IgD-negative memory B cell (primary cell): Measurements from ENCODE around the gene MARK3. TPM values are rescaled to one million over a fixed set of nuclear protein-coding genes. Genes with fewer than 3 reads are reported as not detected.

Source experiments
- H3K27ac Mint-ChIP-seq, 3 donors: one replicate each; pipeline ENCODE4 v1.8.0; 2020 to 2022; ENCODE audit warnings: mild to moderate bottlenecking in 3 of 3, mixed read lengths in 3 of 3, moderate library complexity in 1 of 3
- H3K27me3 Mint-ChIP-seq: one replicate; pipeline ENCODE4 v1.8.0; 2021; ENCODE audit warnings: mixed read lengths
- H3K36me3 Mint-ChIP-seq: one replicate; pipeline ENCODE4 v1.8.0; 2020; ENCODE audit warnings: mild to moderate bottlenecking, mixed read lengths
- H3K4me1 Mint-ChIP-seq, 3 donors: one replicate each; pipeline ENCODE4 v1.8.0; 2020 to 2022; ENCODE audit warnings: mixed read lengths in 3 of 3, mild to moderate bottlenecking in 1 of 3
- H3K4me3 Mint-ChIP-seq, 4 donors: one replicate each; pipeline ENCODE4 v1.8.0; 2020 to 2022; ENCODE audit warnings: mild to moderate bottlenecking in 4 of 4, mixed read lengths in 4 of 4, moderate library complexity in 3 of 4
- H3K9me3 Mint-ChIP-seq, 3 donors: one replicate each; pipeline ENCODE4 v1.8.0; 2020 to 2021; ENCODE audit warnings: mixed read lengths in 3 of 3, mild to moderate bottlenecking in 1 of 3
- polyA plus RNA-seq: library from polyadenylated mRNA; unstranded; fragments of 300-500 nt; fragmentation: Illumina TruSeq; gene quantifications from one replicate; pipeline ENCODE4 v1.2.3, GENCODE V29; 2021

MARK3 gene
- polyA plus RNA-seq, 1 donor from 2014 or later = 40.3 TPM

DNA sequence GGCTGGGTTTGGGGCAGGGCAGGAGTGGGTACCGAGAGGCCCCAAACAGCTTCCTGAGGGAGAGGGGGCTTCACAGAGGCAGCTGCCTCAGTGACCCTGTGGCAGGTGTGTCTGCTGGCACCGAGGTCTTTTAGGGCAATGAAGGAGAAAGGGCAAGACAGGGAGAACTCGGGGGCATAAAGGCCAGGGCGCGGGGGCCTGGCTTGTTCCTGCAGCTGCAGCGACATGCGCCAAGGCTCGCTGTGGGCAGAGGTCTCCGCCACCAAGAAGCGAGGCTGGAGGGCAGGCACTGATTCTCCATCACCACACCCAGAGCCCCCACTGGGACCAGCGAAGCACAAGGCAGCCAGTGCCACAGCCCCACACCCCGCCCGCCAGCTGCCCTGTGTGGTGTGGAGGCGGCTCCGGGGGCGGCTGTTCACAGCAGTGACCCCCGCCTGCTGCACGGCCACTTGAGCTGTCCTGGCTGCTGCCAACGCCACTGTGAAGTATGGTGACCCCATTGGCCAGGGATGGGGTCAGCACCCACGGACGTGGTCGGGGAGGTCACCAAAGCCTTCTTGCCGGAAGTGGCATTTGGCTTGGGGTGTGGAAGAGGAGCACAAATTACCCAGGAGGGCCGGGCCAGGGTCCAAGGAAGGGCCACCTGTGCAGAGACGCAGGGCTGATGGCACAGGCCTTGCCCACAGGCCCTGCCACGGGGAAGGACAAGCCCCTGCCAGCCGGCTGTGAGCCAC is 160.9 kb downstream of the MARK3 start:
- Mint-ChIP-seq H3K27ac (no peak overlapping the region), H3K9me3 (no peaks in the 10 kb centered on the region), H3K27me3 (no peaks in the 10 kb centered on the region), H3K4me1 (peaks cover 0 to 2% (median 0%) of the 10 kb centered on the region in 3 donors), H3K4me3 (no peak overlapping the region), H3K36me3 (no peaks in the 10 kb centered on the region)

DNA sequence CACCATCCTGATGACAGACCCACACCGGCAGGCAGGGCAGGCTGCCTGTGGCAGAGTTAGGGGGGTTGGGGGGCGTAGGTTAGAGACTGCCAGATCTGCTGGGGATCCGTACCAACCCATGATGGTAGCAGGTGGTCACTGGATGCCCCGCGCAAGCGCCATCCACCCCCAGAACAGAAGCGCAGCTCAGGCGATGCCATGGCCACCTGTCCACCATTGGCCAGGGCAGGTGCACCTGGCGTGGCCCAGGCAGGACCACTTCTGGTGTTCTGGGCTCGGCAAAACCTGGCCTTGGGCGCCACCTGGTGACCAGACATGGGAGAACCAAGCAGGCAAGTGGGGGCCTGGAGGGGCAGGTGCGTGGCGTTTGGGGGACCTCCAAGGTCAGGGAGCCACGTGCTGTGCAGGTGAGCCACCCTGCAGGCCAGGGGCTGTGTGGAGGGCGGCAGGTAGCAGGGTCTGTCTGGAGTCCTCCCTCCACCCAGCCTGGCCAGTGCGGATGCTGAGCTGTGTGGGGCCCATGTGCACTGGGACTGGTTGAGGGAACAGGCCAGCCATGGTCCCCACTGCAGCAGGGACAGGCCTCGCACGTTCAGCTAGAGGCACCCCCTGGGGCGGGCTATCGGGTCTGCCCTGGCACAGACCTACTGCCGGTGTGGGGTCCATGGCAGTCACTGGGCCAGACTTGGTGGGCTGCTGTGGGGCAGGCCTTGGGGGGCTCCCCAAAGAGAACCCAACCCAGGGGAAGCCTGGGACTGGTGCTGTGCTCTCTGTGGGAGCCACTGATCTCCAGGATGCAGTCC is 161.6 kb downstream of the MARK3 start:
- H3K36me3 Mint-ChIP-seq = no peaks in the 10 kb centered on the region
- no peaks in the 10 kb centered on the region for H3K27me3 Mint-ChIP-seq
- H3K9me3 Mint-ChIP-seq = no peaks in the 10 kb centered on the region
- no peak overlapping the region for H3K4me3 Mint-ChIP-seq
- H3K4me1 Mint-ChIP-seq = peaks cover 0 to 3% (median 2%) of the 10 kb centered on the region in 3 donors
- peak overlapping the region in 1 of 3 donors; percentile 45 for H3K27ac Mint-ChIP-seq

DNA sequence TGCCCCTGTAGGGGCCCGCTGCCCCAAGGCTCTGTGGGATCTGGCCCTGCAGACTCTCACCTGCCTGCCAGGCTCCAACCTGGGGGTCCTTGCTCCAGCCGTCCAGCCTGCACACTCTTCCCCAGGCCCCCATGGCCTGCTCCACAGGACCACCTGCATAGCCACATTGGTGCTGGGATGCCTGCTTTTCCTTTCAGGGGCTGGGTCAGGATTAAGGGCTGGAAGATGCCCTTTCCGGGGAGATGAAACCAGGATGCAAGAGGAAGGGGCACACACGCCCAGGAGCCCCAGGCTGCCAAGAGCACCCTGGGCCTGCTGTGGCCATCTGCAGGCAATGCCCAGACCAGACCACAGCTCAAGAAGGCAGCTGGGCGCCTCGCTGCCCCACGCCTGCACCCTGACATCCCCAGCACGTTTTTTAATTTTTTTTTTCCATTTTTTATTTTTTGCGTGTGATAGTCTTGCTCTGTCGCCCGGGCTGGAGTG is 162.3 kb downstream of the MARK3 start:
- Mint-ChIP-seq H3K27me3 (no peaks in the 10 kb centered on the region), H3K36me3 (no peaks in the 10 kb centered on the region), H3K4me3 (no peak overlapping the region), H3K9me3 (no peaks in the 10 kb centered on the region), H3K27ac (no peak overlapping the region), H3K4me1 (peaks cover 0 to 3% (median 2%) of the 10 kb centered on the region in 3 donors)

DNA sequence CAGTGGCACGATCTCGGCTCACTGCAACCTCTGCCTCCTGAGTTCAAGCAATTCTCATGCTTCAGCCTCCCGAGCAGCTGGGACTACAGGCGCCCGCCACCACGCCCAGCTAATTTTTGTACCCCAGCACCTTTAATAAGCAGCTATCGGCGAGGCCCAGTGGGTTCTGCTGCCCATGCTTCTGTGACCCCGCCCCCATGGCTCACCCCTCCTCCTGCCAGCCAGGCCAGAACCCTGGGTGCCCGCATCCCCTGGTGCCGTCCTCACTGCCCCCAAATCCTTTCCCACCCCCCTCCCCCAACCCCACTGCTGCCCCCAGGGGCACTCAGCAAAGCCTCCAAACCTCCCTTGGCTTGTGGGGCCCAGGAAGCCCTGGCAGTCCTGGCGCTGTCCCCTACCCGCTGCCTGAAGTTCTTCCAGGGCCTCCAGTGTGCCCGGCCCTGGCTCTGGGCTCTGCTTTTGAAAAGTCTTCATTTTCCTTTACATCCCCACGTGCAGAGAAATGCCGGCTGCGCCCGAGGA is 162.8 kb downstream of the MARK3 start:
- peaks cover 0 to 3% (median 2%) of the 10 kb centered on the region in 3 donors for H3K4me1 Mint-ChIP-seq
- H3K36me3 Mint-ChIP-seq = no peaks in the 10 kb centered on the region
- H3K9me3 Mint-ChIP-seq = no peaks in the 10 kb centered on the region
- peak overlapping the region in 1 of 3 donors; percentile 46 for H3K27ac Mint-ChIP-seq
- no peak overlapping the region for H3K4me3 Mint-ChIP-seq
- no peaks in the 10 kb centered on the region for H3K27me3 Mint-ChIP-seq

DNA sequence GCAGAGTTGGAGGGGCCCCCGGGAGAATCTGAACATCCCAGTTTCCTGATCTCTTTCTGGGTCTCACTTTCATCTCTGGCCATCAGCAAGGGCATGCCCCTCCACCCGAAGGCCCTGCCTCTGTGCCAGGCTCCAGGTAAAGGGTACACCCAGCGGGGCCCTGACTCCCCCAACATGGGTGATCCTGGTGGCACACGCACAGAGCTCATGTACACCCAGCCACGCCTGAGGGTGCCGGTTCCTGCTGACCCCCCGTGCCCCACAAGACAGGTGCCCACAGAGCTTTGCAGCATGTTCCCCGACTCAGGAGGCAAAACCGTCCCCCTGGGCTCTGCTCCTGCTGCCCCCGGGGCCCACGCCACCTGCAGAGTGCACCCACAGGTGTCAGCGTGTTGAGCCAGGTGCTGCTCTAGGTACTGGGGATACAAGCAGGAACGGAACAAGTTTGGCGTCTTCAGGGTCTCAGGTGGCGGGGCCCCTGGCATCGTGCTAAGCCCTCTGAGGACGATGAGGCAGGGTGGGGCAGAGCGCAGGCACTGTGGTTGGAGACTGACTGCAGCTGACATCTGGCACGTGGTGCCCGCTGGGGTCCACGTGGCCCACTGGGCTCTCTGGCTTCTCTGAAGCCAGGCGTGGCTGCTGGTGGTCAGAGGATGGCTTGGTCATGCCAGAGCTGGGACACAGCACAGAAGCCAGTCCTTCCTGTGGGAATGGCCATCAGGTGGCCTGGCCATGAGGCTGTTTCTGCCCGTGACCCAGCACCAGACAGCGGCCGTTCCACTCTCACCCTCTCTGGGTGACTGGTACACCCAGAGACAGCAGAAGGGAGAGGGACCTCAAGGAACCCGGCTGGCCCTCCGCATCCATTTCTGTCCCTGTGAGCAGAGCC is 163.5 kb downstream of the MARK3 start:
- Mint-ChIP-seq H3K9me3 (no peaks in the 10 kb centered on the region), H3K4me3 (no peak overlapping the region), H3K27ac (peak overlapping the region in 1 of 3 donors; percentile 46), H3K4me1 (peaks cover 0 to 3% (median 2%) of the 10 kb centered on the region in 3 donors), H3K27me3 (no peaks in the 10 kb centered on the region), H3K36me3 (no peaks in the 10 kb centered on the region)

DNA sequence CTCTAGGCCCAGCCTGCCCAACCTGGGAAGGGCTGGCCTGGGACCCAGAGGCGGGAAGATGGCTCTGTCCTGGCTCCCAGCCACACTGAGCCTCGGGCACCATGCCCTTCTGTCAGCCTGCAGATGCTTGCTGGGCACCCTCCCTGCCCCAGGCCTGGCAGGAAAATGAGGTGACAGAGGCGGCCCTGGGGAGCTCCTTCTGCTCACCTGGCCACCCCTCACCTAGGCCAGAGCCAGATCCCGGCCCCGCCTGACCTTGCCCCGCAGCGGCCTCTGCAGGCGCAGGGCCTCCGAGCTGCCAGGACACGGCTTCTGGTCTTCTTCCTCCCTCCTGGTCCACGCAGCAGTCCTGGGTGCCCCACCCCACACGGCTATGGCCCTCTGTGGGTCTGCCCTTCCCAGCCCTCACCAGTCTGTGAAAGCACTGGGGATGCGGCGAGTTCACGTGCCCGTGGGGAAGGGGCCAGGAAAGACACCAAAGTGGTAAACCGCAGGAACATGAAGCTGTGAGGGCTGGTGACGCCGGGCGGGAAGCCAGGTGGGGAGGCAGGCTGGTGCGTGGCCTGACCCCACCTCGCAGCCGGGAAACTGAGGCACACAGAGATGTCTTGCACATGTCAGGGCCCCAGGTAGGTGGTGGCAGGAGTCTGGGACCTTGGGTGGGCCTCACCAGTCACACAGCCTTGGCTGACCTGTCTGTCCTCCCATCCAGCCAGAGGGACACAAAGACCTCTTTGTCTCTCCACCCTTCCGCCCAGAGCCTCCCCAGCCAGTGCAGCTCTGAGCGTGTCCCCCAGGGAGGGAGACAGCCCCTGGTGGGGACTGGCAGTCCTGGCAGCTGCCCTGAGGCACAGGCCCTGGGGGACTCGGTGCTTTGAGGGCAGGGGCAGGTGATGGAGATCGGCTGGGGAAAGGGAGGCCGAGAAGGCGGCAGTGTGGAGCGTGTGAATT is 164.4 kb downstream of the MARK3 start:
- Mint-ChIP-seq H3K4me3 (no peak overlapping the region), H3K36me3 (no peaks in the 10 kb centered on the region), H3K27me3 (no peaks in the 10 kb centered on the region), H3K27ac (no peak overlapping the region), H3K9me3 (no peaks in the 10 kb centered on the region), H3K4me1 (peaks cover 0 to 3% (median 3%) of the 10 kb centered on the region in 3 donors)

DNA sequence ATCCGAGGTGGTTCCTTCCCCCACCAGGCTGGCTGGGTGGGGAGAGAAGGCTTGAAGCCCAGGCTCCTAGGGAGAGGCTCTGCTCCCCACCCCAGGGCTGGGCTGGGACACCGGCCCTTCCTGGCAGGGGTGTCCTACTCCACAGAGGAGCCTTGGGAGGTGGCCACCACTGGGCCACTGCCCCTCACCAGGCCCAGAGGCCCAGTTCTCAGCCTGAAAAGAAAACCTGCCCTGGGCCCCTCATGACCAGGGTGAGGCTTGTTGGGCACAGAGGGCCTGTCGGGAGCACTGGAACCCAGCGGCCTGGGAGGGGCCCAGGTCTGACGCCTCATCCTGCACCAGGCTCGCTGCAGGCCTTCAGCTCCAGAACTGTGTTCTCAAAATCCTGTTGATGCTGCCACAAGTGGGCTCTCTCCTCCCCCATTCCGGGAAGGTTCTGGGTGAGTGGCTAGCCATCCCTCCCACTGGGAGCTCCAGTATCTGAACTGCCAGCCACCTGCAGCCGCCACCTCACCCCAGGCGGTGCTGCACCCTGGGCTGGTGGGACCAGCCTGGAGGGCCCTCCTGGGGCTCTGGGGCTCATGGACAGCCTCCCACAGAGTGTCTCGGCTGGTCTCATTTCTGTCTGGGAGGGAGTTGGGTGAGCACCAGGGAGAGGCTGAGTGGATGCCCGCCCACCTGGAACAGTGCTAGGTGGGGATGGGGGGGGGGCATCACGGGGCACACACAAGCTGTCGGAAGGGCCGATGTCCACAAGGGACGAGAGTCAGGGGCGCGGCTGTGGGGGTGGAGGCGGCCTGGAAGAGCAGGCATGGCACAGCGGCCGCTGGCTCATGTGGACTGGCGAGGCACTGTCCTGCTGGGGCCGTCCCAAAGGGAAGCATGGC is 165.5 kb downstream of the MARK3 start:
- Mint-ChIP-seq H3K27ac (no peak overlapping the region), H3K9me3 (no peaks in the 10 kb centered on the region), H3K4me3 (peak overlapping the region in 1 of 4 donors; percentile 39), H3K4me1 (peaks cover 0 to 10% (median 7%) of the 10 kb centered on the region in 3 donors), H3K36me3 (no peaks in the 10 kb centered on the region), H3K27me3 (no peaks in the 10 kb centered on the region)

DNA sequence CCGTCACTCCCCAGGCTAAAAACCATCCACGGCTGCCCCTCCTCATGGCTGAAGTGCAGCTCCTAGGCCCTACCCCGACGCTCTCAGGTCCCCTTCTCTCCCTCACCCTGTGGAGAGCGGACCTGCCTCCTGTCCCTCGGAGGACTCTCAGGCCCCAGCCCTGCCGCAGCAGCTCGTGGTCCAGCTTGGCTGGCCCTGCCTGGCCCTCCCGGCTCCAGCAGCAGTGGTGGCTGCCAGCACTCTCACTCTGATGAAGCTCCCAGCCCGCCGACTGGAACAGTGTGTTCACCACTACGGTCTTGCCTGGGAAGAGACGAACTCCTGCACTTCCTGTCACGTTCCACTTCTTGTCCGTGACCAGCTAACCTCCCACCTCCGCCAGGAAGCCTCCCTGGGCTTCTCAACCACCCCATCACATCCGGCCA is 166.1 kb downstream of the MARK3 start:
- peak overlapping the region in 1 of 4 donors; percentile 39 for H3K4me3 Mint-ChIP-seq
- no peaks in the 10 kb centered on the region for H3K27me3 Mint-ChIP-seq
- peaks cover 0 to 11% (median 7%) of the 10 kb centered on the region in 3 donors for H3K4me1 Mint-ChIP-seq
- H3K9me3 Mint-ChIP-seq = no peaks in the 10 kb centered on the region
- peak overlapping the region in 1 of 3 donors; percentile 69 for H3K27ac Mint-ChIP-seq
- H3K36me3 Mint-ChIP-seq = no peaks in the 10 kb centered on the region

DNA sequence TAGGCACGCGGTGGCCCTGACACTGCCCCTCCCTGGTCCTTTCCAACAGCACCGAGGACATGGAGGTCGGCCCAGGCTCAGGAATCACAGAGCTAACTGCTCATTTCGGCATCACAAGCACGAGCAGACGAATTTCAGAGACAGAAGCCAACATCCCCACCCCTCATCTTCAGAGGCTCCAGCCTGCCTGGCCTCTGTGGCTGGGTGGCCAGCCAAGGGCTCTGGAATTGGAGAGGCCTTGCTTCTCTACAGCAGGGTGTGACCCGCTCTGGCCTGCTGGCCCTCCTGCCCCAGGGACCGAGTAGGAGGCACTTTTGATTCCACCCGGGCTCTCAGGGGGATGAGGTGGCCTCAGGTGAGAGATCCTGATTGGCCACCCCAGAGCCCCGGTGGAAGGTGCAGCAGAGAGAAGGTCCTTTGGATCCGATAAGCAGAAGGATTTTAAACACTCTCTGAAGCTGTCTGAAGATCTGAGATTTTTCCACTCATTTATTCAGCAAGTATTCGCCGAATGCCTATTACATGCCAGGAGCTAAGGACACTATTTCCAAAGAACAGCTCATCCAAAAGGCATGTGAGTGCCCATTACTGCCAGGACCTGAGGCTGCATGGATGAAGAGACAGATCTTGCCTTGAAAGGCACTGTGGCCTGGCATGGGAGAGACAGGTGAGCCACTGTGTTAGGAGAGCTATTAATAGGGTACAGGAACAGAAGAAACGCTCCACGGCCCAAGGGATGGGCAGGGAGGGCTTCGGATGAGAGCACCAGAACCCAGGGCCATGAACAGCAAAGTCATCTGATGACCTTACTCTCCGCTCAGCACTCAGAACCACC is 167.0 kb downstream of the MARK3 start:
- Mint-ChIP-seq H3K36me3 (no peaks in the 10 kb centered on the region), H3K27me3 (no peaks in the 10 kb centered on the region), H3K27ac (peak overlapping the region in 2 of 3 donors; percentile 20 to 69), H3K4me3 (no peak overlapping the region), H3K4me1 (peaks cover 2 to 14% (median 7%) of the 10 kb centered on the region in 3 donors), H3K9me3 (no peaks in the 10 kb centered on the region)

DNA sequence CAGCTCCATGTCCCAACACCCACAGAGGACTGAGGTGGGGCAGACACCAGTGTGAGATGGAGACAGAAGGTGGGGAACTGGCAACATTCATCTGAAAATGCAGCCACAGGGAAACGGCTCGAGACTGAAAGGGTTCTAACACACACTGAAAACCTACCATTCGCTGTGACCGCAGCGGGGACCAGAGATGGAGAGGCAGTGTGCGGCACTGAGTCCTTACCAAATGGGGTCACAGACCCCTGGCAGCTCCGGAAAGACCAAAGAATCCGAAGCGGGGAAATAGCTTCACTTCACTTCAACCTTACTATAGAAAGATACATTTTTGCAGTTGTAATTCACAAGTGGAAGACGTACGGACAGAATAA is 167.6 kb downstream of the MARK3 start:
- Mint-ChIP-seq H3K4me1 (peaks cover 4 to 17% (median 8%) of the 10 kb centered on the region in 3 donors), H3K36me3 (no peaks in the 10 kb centered on the region), H3K9me3 (no peaks in the 10 kb centered on the region), H3K27me3 (no peaks in the 10 kb centered on the region), H3K27ac (peak overlapping the region in 2 of 3 donors; percentile 20 to 63), H3K4me3 (no peak overlapping the region)
